ENCODE measurements around the gene TAF11L14.
"Not testable (repeated sequence)": the region's sequence is repeated elsewhere in the genome, so short reads cannot be mapped to it uniquely, and the experiment has no call there.

GRCh38 chr5:17597728-17598127 is 36.5 kb upstream of the TAF11L14 start, which contains the start of gene TAF11L10:
- TF ChIP-seq CREB1 (IDR thresholded peaks at IDR 0.05; ENCODE audit: low read depth); FOXM1 (IDR thresholded peaks at IDR 0.05; ENCODE audit: borderline replicate concordance, low read depth): not testable (repeated sequence)
- TF ChIP-seq, protein P1, sequence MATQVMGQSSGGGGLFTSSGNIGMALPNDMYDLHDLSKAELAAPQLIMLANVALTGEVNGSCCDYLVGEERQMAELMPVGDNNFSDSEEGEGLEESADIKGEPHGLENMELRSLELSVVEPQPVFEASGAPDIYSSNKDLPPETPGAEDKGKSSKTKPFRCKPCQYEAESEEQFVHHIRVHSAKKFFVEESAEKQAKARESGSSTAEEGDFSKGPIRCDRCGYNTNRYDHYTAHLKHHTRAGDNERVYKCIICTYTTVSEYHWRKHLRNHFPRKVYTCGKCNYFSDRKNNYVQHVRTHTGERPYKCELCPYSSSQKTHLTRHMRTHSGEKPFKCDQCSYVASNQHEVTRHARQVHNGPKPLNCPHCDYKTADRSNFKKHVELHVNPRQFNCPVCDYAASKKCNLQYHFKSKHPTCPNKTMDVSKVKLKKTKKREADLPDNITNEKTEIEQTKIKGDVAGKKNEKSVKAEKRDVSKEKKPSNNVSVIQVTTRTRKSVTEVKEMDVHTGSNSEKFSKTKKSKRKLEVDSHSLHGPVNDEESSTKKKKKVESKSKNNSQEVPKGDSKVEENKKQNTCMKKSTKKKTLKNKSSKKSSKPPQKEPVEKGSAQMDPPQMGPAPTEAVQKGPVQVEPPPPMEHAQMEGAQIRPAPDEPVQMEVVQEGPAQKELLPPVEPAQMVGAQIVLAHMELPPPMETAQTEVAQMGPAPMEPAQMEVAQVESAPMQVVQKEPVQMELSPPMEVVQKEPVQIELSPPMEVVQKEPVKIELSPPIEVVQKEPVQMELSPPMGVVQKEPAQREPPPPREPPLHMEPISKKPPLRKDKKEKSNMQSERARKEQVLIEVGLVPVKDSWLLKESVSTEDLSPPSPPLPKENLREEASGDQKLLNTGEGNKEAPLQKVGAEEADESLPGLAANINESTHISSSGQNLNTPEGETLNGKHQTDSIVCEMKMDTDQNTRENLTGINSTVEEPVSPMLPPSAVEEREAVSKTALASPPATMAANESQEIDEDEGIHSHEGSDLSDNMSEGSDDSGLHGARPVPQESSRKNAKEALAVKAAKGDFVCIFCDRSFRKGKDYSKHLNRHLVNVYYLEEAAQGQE (IDR thresholded peaks at IDR 0.05; ENCODE audit: low read depth) = not testable (repeated sequence)

All from Ishikawa (cell line).